NCI-H1105 treated with DMSO at 0.1 percent for 48 hours (cell line): ENCODE measurements around the gene PTPN6.
"Not testable (repeated sequence)": the region's sequence is repeated elsewhere in the genome, so short reads cannot be mapped to it uniquely, and the experiment has no call there.

Experiments used
- DNase-seq: peaks from one replicate; lab custom pipeline; 2025; lab: John Stamatoyannopoulos, UW

PTPN6 gene

DNA sequence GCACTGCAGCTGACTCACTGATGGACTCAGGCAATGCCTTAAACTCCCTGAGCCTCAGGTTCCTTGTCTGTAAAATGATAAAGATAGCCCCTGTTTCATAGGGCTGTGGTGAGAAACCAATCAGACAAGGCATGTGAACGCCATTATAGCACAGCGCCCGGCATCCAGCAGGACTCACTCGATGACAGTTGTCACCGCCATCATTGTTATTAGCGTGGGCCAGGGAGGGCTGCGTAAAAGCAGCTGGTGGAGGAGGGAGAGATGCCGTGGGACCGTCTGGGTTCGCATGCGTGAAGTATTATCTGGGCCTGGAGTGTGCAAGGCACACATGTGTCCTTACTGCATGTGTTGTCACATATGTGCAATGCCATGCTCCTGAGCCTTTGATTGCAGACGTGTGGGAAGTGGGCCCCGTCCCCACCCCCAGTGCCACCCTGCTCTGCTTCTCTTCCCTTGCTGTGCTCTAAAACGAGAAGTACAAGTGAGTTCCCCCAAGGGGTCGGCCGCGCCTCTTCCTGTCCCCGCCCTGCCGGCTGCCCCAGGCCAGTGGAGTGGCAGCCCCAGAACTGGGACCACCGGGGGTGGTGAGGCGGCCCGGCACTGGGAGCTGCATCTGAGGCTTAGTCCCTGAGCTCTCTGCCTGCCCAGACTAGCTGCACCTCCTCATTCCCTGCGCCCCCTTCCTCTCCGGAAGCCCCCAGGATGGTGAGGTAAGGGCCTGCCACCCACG, at the start of gene PTPN6:
Gene PTPN6, plus strand, starts transcription at position 546 of the 730 bp plus-strand sequence. Its CDS starts 157 bp downstream, at position 703.
- no peak for DNase-seq

DNA sequence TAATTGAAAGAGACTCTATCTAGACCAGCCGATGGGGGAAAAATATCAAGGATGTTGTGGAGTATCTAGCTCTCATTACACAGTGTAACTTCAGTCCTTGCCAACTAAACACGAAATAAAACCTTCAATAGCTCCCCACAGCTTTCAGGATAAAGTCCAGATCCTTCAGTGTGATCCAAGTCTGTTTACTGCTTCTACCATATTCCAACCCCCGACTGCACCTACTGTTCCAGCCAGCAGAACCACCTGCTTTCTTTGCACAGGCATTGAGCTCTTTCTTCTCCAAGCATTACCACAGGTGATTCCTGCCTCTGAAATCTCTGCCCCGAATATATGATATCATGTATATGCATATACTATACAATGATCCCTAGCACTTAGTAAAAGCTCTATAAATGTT, 48.7 kb upstream of the PTPN6 start:
- DNase-seq, result no peak

- no peak for DNase-seq
These were observed 47.4 kb upstream of the PTPN6 start for GRCh38 chr12:6903722-6904121.

GRCh38 chr12:6904280-6905276, 46.6 kb upstream of the PTPN6 start, which contains the start of gene LRRC23:
TSS of gene LRRC23 (plus strand) at chr12:6904822. CDS start at chr12:6905634, 812 bp downstream.
- DNase-seq, result peak; percentile 98

DNA sequence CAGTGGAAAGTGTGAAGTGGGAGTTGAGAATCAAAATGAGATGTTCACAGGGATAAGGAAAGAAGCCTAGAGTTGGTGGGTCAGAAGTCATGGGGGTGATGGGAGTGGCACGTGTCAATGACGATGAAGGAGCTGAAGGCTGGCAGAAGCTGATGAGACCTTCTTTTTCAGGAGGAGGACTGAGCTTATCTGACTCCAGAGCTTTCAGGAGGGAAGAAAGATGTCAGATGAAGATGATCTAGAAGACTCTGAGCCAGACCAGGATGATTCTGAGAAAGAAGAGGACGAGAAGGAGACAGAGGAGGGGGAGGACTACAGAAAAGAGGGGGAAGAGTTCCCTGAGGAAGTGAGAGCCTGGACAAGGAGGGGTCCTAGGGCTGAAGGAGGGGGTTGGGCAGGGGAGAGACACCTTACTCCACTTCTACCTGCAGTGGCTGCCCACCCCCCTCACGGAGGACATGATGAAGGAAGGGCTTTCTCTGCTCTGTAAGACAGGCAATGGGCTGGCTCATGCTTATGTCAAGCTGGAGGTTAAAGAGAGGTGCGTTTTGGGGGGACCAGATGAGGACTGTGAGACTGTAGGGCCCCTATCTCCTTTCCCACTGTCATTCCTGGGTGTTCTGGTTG, 45.6 kb upstream of the PTPN6 start:
- DNase-seq, result no peak

GRCh38 chr12:6908141-6908540, 43.0 kb upstream of the PTPN6 start:
- not testable (repeated sequence) for DNase-seq

DNA sequence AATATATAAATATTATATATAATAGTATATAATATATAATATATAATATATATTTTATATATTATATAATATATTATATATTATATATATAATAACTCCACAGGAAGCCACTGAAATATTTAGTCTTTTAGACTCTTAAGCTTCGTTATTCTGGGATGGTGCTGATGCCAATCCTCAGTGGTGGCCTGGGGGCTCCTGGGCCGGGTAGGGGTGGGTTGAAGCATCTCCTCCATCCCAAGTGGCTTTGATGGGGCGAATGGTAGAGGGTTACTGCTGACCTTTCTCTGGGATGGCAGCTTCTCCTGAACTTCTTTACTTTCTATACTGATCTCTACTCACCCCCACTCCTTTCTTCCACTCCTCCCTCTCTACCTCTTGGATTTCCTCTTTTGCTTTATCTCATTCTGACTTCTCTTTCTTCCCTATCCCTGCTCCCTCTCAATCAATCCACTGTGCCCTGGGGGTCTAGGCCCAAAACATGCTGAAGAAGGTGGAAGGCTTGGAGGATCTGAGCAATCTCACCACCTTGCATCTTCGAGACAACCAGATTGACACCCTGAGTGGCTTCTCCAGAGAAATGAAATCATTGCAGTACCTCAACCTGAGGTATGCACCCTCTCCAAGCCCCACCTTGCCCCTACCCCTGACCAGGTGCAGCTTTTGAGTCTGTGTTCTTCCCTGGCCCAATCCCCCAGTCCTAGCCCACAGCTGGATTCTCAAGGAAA, 41.6 kb upstream of the PTPN6 start:
- DNase-seq, result no peak

- DNase-seq, result no peak
These were observed 38.8 kb upstream of the PTPN6 start for GRCh38 chr12:6912164-6912935.

DNA sequence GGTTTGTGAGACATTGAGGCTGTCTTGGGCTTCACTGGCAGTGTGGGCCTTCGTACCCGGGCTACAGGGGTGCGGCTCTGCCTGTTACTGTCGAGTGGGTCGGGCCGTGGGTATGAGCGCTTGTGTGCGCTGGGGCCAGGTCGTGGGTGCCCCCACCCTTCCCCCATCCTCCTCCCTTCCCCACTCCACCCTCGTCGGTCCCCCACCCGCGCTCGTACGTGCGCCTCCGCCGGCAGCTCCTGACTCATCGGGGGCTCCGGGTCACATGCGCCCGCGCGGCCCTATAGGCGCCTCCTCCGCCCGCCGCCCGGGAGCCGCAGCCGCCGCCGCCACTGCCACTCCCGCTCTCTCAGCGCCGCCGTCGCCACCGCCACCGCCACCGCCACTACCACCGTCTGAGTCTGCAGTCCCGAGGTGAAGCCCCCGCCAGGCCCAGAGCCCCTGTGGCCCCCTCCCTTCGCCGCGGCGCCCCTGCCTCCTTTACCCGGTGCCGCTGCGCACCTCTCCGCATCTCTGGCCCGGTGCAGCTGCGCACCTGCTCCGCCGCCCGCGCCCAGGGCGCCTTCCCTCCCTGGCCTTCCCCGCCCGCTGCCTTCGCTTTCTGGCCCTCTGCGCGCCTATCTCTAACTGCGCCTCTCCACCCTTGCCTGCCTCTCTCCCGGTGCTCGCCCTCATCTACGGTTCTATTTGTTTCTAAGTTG, 36.8 kb upstream of the PTPN6 start, which contains the start of gene ENO2:
Gene ENO2, plus strand, starts transcription at position 335 of the 701 bp plus-strand sequence. CDS start 1,253 bp downstream, outside the sequence.
- DNase-seq, result peak; percentile 64

- no peak for DNase-seq
These were observed 36.0 kb upstream of the PTPN6 start for GRCh38 chr12:6914947-6915788.

DNA sequence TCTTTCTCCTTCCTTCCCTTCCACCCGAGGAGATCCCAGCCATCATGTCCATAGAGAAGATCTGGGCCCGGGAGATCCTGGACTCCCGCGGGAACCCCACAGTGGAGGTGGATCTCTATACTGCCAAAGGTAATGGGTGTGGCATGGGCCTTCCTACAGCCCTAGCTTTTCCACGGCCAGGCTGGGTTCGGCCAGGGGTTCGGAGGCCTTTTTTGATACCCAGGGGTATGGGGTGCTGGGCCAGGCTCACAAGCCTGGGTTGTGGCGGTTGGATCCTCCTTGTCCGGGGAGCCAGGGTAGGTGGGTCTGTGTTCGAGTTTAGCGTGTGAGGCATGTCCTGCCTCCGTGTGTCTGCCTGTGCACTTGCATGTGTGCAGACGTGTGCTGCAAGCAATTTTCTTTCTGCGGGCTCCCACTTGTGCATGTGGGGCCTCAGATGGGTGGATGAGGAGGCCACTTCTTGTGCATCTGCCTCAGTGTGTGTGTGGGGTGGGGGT, 35.3 kb upstream of the PTPN6 start:
- DNase-seq, result no peak

GRCh38 chr12:6916426-6917200, 34.5 kb upstream of the PTPN6 start:
- no peak for DNase-seq

DNA sequence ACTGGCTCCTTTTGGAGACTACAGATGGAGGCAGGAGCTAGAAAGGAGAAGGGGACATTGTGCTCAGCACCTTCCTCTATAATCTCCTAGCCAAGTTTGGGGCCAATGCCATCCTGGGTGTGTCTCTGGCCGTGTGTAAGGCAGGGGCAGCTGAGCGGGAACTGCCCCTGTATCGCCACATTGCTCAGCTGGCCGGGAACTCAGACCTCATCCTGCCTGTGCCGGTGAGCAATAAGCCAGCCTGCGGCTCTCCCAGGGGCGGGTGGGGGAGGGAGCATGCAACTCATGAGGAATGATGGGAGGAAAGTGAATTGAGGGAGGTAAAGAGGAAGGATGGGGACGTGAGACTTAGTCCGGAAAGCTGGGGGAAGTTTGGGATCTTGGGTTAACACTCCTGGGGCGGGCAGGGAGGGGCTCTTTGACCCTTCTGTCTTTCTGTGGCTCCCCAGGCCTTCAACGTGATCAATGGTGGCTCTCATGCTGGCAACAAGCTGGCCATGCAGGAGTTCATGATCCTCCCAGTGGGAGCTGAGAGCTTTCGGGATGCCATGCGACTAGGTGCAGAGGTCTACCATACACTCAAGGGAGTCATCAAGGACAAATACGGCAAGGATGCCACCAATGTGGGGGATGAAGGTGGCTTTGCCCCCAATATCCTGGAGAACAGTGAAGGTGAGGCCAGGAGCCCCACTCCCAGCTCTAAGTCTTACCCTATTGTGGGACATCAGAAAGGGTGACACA, 33.5 kb upstream of the PTPN6 start:
- no peak for DNase-seq

DNA sequence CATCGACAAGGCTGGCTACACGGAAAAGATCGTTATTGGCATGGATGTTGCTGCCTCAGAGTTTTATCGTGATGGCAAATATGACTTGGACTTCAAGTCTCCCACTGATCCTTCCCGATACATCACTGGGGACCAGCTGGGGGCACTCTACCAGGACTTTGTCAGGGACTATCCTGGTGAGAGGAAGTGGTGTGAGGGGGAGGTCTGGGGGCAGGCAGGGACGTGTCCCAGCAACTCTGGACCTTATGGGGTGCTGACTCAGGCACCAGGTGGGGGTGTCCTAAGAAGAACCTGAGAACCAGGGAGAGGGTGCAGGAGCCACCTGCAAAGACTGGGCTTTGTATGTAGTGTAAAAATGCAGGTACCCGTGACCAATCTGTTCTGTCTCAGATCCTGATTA, 31.6 kb upstream of the PTPN6 start:
- DNase-seq, result no peak

DNA sequence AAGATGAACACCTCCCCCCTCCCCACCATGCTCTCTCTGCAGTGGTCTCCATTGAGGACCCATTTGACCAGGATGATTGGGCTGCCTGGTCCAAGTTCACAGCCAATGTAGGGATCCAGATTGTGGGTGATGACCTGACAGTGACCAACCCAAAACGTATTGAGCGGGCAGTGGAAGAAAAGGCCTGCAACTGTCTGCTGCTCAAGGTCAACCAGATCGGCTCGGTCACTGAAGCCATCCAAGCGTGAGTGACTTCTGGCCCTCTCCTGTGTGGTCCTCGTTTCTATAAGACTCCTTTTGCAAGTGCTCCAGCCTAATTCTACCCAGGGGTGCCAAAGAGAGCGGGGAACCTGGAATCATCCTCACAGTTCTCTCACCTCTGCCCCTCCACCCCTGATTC, 29.6 kb upstream of the PTPN6 start:
- DNase-seq, result no peak

- DNase-seq, result no peak
These were observed 28.9 kb upstream of the PTPN6 start for GRCh38 chr12:6921996-6922946.
